Measurements from ENCODE around the gene SYNPO2.
"Not testable (repeated sequence)": the region's sequence is repeated elsewhere in the genome, so short reads cannot be mapped to it uniquely, and the experiment has no call there.

SYNPO2 gene

GRCh38 chr4:119038116-119038841 is 149.6 kb downstream of the SYNPO2 start:
- no peak for DNase-seq

- no peak for DNase-seq
Measured at GRCh38 chr4:119039160-119039559, 150.5 kb downstream of the SYNPO2 start.

GRCh38 chr4:119039779-119040178 is 151.1 kb downstream of the SYNPO2 start:
- no peak for DNase-seq

- no peak for DNase-seq
Measured at GRCh38 chr4:119040261-119040660, 151.6 kb downstream of the SYNPO2 start.

GRCh38 chr4:119040694-119041185 is 152.1 kb downstream of the SYNPO2 start:
- no peak for DNase-seq

GRCh38 chr4:119041396-119041795 is 152.7 kb downstream of the SYNPO2 start:
- no peak for DNase-seq

GRCh38 chr4:119041951-119042560 is 153.4 kb downstream of the SYNPO2 start:
- peak; percentile 24 for DNase-seq

- no peak for DNase-seq
Measured at GRCh38 chr4:119046263-119046662, 157.6 kb downstream of the SYNPO2 start.

- DNase-seq = not testable (repeated sequence)
Measured at GRCh38 chr4:119047059-119047458, 158.4 kb downstream of the SYNPO2 start.

GRCh38 chr4:119048446-119048845 is 159.8 kb downstream of the SYNPO2 start:
- no peak for DNase-seq

- DNase-seq = no peak
Measured at GRCh38 chr4:119049342-119049741, 160.7 kb downstream of the SYNPO2 start.

- DNase-seq = no peak
Measured at GRCh38 chr4:119050527-119051090, 162.0 kb downstream of the SYNPO2 start.

- no peak for DNase-seq
Measured at GRCh38 chr4:119053245-119053644, 164.6 kb downstream of the SYNPO2 start.

- no peak for DNase-seq
Measured at GRCh38 chr4:119053997-119054396, 165.3 kb downstream of the SYNPO2 start.

- no peak for DNase-seq
Measured at GRCh38 chr4:119057417-119057816, 168.8 kb downstream of the SYNPO2 start.

GRCh38 chr4:119059221-119059620 is 170.6 kb downstream of the SYNPO2 start:
- DNase-seq = no peak

GRCh38 chr4:119067125-119067524 is 178.5 kb downstream of the SYNPO2 start:
- not testable (repeated sequence) for DNase-seq

- not testable (repeated sequence) for DNase-seq
Measured at GRCh38 chr4:119067670-119068360, 179.2 kb downstream of the SYNPO2 start.

GRCh38 chr4:119068529-119068962 is 179.9 kb downstream of the SYNPO2 start:
- no peak for DNase-seq

- DNase-seq = no peak
Measured at GRCh38 chr4:119070301-119070700, 181.6 kb downstream of the SYNPO2 start.

- DNase-seq = no peak
Measured at GRCh38 chr4:119080721-119081541, 192.3 kb downstream of the SYNPO2 start.

- no peak for DNase-seq
Measured at GRCh38 chr4:119081542-119081859, 192.8 kb downstream of the SYNPO2 start.

- DNase-seq = no peak
Measured at GRCh38 chr4:119081943-119082342, 193.3 kb downstream of the SYNPO2 start.
